H9 (cell line): ENCODE measurements around the gene TMEM54. TPM values are rescaled to one million over a fixed set of nuclear protein-coding genes. Genes with fewer than 3 reads are reported as not detected.

Experiments used
- DNase-seq: peaks from one replicate; pipeline ENCODE4 v3.0.0-alpha.2; 2017
- H2AFZ ChIP-seq: one replicate; pipeline ENCODE4 v1.6.1; 2013; ENCODE audit warnings: mild to moderate bottlenecking, low read length, control low read depth, moderate library complexity
- H2AK5ac ChIP-seq: 2 replicates; pipeline ENCODE4 v1.6.1; 2013; ENCODE audit warnings: low read length, control low read depth, mixed read lengths; ENCODE audit not compliant: insufficient read length
- H2BK120ac ChIP-seq: one replicate; pipeline ENCODE4 v1.6.1; 2013; ENCODE audit warnings: low read depth, mild to moderate bottlenecking, low read length, control low read depth, inconsistent platforms; ENCODE audit not compliant: poor library complexity, severe bottlenecking
- H2BK12ac ChIP-seq: 2 replicates; pipeline ENCODE4 v1.6.1; 2013; ENCODE audit warnings: low read length, control low read depth, mixed read lengths, low read depth; ENCODE audit not compliant: insufficient read length
- H2BK15ac ChIP-seq: 2 replicates; pipeline ENCODE4 v1.6.1; 2013; ENCODE audit warnings: low read depth, low read length, control low read depth
- H2BK20ac ChIP-seq: one replicate; pipeline ENCODE4 v1.6.1; 2013; ENCODE audit warnings: low read depth, mild to moderate bottlenecking, low read length, control low read depth, inconsistent platforms; ENCODE audit not compliant: poor library complexity, severe bottlenecking
- H2BK5ac ChIP-seq: 2 replicates; pipeline ENCODE4 v1.6.1; 2013; ENCODE audit warnings: low read length, control low read depth, mixed read lengths; ENCODE audit not compliant: insufficient read length
- H3K14ac ChIP-seq: 2 replicates; pipeline ENCODE4 v1.6.1; 2013; ENCODE audit warnings: low read length, control low read depth; ENCODE audit not compliant: insufficient read depth
- H3K18ac ChIP-seq: 2 replicates; pipeline ENCODE4 v1.6.1; 2013; ENCODE audit warnings: low read depth, mild to moderate bottlenecking, mixed read lengths, low read length, control low read depth; ENCODE audit not compliant: insufficient read length
- H3K23ac ChIP-seq: 2 replicates; pipeline ENCODE4 v1.6.1; 2013; ENCODE audit warnings: low read length, control low read depth, mixed read lengths, low read depth; ENCODE audit not compliant: insufficient read length
- H3K23me2 ChIP-seq: 2 replicates; pipeline ENCODE4 v1.6.1; 2013; ENCODE audit warnings: low read depth, mild to moderate bottlenecking, mixed read lengths, low read length, control low read depth; ENCODE audit not compliant: insufficient read length, poor library complexity, severe bottlenecking
- H3K27ac ChIP-seq: 2 replicates; pipeline ENCODE4 v1.5.1; 2013; ENCODE audit warnings: low read length, control low read depth, mixed read lengths, low read depth; ENCODE audit not compliant: insufficient read length
- H3K27me3 ChIP-seq: 2 replicates; pipeline ENCODE4 v1.6.1; 2013; ENCODE audit warnings: low read length, control low read depth, inconsistent platforms; ENCODE audit not compliant: insufficient read depth
- H3K4ac ChIP-seq: 2 replicates; pipeline ENCODE4 v1.6.1; 2013; ENCODE audit warnings: low read depth, mild to moderate bottlenecking, control low read depth, inconsistent platforms, low read length, moderate library complexity
- H3K4me1 ChIP-seq: 2 replicates; pipeline ENCODE4 v1.6.1; 2013; ENCODE audit warnings: low read length, control low read depth, inconsistent platforms; ENCODE audit not compliant: insufficient read depth
- H3K4me2 ChIP-seq: 2 replicates; pipeline ENCODE4 v1.6.1; 2013; ENCODE audit warnings: low read length, control low read depth, mixed read lengths; ENCODE audit not compliant: insufficient read length, insufficient read depth
- H3K56ac ChIP-seq: 2 replicates; pipeline ENCODE4 v1.6.1; 2013; ENCODE audit warnings: low read depth, mild to moderate bottlenecking, mixed read lengths, low read length, control low read depth; ENCODE audit not compliant: insufficient read length
- H3K79me1 ChIP-seq: 2 replicates; pipeline ENCODE4 v1.6.1; 2013; ENCODE audit warnings: low read depth, mild to moderate bottlenecking, moderate library complexity, low read length, control low read depth, inconsistent platforms; ENCODE audit not compliant: insufficient read depth, poor library complexity, severe bottlenecking
- H3K79me2 ChIP-seq: 2 replicates; pipeline ENCODE4 v1.6.1; 2013; ENCODE audit warnings: low read length, control low read depth, inconsistent platforms; ENCODE audit not compliant: insufficient read depth
- H3K9ac ChIP-seq: 2 replicates; pipeline ENCODE4 v1.6.1; 2013; ENCODE audit warnings: low read length, control low read depth, mixed read lengths; ENCODE audit not compliant: insufficient read length; ENCODE audit errors: extremely low read depth
- H3K9me3 ChIP-seq: one replicate; pipeline ENCODE4 v1.6.1; 2013; ENCODE audit warnings: low read depth, low read length, inconsistent platforms; ENCODE audit not compliant: control insufficient read depth
- H3T11ph ChIP-seq: one replicate; pipeline ENCODE4 v1.6.1; 2013; ENCODE audit warnings: mild to moderate bottlenecking, low read length, control low read depth, inconsistent platforms
- H4K20me1 ChIP-seq: one replicate; pipeline ENCODE4 v1.6.1; 2013; ENCODE audit not compliant: control insufficient read depth, insufficient read length, insufficient read depth
- H4K5ac ChIP-seq: 2 replicates; pipeline ENCODE4 v1.6.1; 2013; ENCODE audit warnings: low read depth, mild to moderate bottlenecking, mixed read lengths, low read length, control low read depth; ENCODE audit not compliant: insufficient read length
- H4K8ac ChIP-seq: replicated peaks from 2 replicates; pipeline ENCODE4 v1.6.1; 2013; ENCODE audit warnings: low read length, control low read depth, mixed read lengths, low read depth; ENCODE audit not compliant: insufficient read length
- H4K91ac ChIP-seq: 2 replicates; pipeline ENCODE4 v1.6.1; 2013; ENCODE audit warnings: low read depth, mild to moderate bottlenecking, moderate library complexity, mixed read lengths, low read length, control low read depth; ENCODE audit not compliant: insufficient read length
- H3K27ac Mint-ChIP-seq, 3 experiments: 2 replicates in 2 of 3; 3 replicates in 1 of 3; pipeline ENCODE4 v1.8.0; 2020 to 2021; ENCODE audit warnings: mixed read lengths in 3 of 3, mild to moderate bottlenecking in 1 of 3, moderate library complexity in 1 of 3
- H3K27me3 Mint-ChIP-seq: 2 replicates; pipeline ENCODE4 v1.8.0; 2021; ENCODE audit warnings: low read depth, mild to moderate bottlenecking, moderate library complexity, mixed read lengths
- H3K36me3 Mint-ChIP-seq, 3 experiments: 2 replicates in 2 of 3; 3 replicates in 1 of 3; pipeline ENCODE4 v1.8.0; 2020 to 2021; ENCODE audit warnings: low read depth in 3 of 3, mixed read lengths in 3 of 3; ENCODE audit not compliant: insufficient read depth in 1 of 3
- H3K4me1 Mint-ChIP-seq, 2 experiments: 2 replicates each; pipeline ENCODE4 v1.8.0; 2020; ENCODE audit warnings: mixed read lengths in 2 of 2
- H3K4me3 Mint-ChIP-seq, 2 experiments: 2 replicates in 1 of 2; 3 replicates in 1 of 2; pipeline ENCODE4 v1.8.0; 2020 to 2021; ENCODE audit warnings: mild to moderate bottlenecking in 2 of 2, mixed read lengths in 2 of 2, moderate library complexity in 1 of 2
- H3K9me3 Mint-ChIP-seq, 2 experiments: 2 replicates in 1 of 2; 3 replicates in 1 of 2; pipeline ENCODE4 v1.8.0; 2020; ENCODE audit warnings: mild to moderate bottlenecking in 2 of 2, mixed read lengths in 2 of 2, moderate library complexity in 1 of 2
- CTCF ChIP-seq: fragments of 200-600 bp; sonication (generic); conservative IDR thresholded peaks from 3 replicates; pipeline ENCODE4 v1.8.0; 2021; ENCODE audit warnings: antibody characterized with exemption, mild to moderate bottlenecking
- WGBS: extraction: QIAGEN DNeasy Blood & Tissue Kit; methylation state at CpG from one replicate; pipeline ENCODE4 v1.1.7; 2013; ENCODE audit warnings: missing lambda C conversion rate, low lambda C conversion rate, mixed read lengths; ENCODE audit not compliant: insufficient read length; ENCODE audit errors: extremely low coverage; 5-methylcytosine and 5-hydroxymethylcytosine counted together
- total RNA-seq: library from RNA; stranded (reverse); gene quantifications from 2 replicates; pipeline ENCODE4 v1.2.1, GENCODE V29; 2021

TMEM54 gene
- total RNA-seq, 1 experiment from 2014 or later: 17.2 TPM

DNA sequence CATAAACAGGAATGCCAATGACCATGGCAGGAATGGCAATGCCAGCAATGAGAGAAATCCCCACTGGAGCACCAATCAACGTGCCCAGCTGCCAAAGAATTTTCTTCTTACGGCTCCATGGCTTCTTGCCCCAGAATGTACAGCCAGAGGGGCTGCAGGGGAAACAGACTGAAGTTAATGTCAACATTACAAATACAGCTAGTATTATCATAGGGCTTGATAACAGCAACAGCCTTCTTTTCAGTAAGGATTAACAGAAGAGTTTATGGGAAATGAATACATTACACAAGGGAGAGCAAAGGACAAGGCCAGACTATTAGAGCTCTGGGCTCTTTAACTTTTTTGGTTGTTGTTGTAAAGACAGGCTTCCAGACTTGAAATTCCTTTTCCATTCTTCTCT lies 45.2 kb upstream of the TMEM54 start:
- H3K4me2 ChIP-seq: no peak overlapping the region
- no peak overlapping the region for H3K4me3 Mint-ChIP-seq
- DNase-seq: no peak
- H2BK12ac ChIP-seq: no peak overlapping the region
- H3K9me3 Mint-ChIP-seq: no peaks in the 10 kb centered on the region
- no CpG with 5 or more reads among the region's 2 CpGs for WGBS
- H3K4me1 Mint-ChIP-seq: no peaks in the 10 kb centered on the region
- H3K27ac ChIP-seq: no peak overlapping the region
- H3K4me1 ChIP-seq: no peaks in the 10 kb centered on the region
- no peaks in the 10 kb centered on the region for H3K27me3 ChIP-seq
- no peak overlapping the region for H2BK15ac ChIP-seq
- no peak overlapping the region for H4K5ac ChIP-seq
- H3K4ac ChIP-seq: no peak overlapping the region
- H3K23ac ChIP-seq: no peak overlapping the region
- H3K14ac ChIP-seq: no peak overlapping the region
- no peak overlapping the region for H2AK5ac ChIP-seq
- no peak overlapping the region for H3K27ac Mint-ChIP-seq
- no peak overlapping the region for H2BK120ac ChIP-seq
- no peaks in the 10 kb centered on the region for H3K79me1 ChIP-seq
- no peak overlapping the region for H2BK5ac ChIP-seq
- H3K9me3 ChIP-seq: no peaks in the 10 kb centered on the region
- H4K91ac ChIP-seq: no peak overlapping the region
- H3T11ph ChIP-seq: no peak overlapping the region
- no peaks in the 10 kb centered on the region for H3K79me2 ChIP-seq
- H2BK20ac ChIP-seq: no peak overlapping the region
- peaks cover 2% of the 10 kb centered on the region for H4K20me1 ChIP-seq
- H3K23me2 ChIP-seq: no peaks in the 10 kb centered on the region
- H3K36me3 Mint-ChIP-seq: peaks cover 17 to 44% (median 30%) of the 10 kb centered on the region in 3 experiments; a peak in 6 of 7 replicates
- H3K56ac ChIP-seq: no peak overlapping the region
- no peak overlapping the region for H3K18ac ChIP-seq
- H3K27me3 Mint-ChIP-seq: no peaks in the 10 kb centered on the region
- no peak overlapping the region for H3K9ac ChIP-seq
- H4K8ac ChIP-seq: no peak overlapping the region
- no peak overlapping the region for H2AFZ ChIP-seq
- TF ChIP-seq CTCF: no peak
